HG03558 (cell line): Measurements from ENCODE around the gene SMOC1.
"Not testable (repeated sequence)": the region's sequence is repeated elsewhere in the genome, so short reads cannot be mapped to it uniquely, and the experiment has no call there.

ENCODE experiments used
- ATAC-seq: cut with Tn5 transposase; IDR thresholded peaks from one replicate; pipeline ENCODE4 v1.9.1; 2021; ENCODE audit warnings: moderate number of reproducible peaks; ENCODE audit not compliant: unreplicated experiment; ENCODE audit errors: extremely low read depth

Gene SMOC1

DNA sequence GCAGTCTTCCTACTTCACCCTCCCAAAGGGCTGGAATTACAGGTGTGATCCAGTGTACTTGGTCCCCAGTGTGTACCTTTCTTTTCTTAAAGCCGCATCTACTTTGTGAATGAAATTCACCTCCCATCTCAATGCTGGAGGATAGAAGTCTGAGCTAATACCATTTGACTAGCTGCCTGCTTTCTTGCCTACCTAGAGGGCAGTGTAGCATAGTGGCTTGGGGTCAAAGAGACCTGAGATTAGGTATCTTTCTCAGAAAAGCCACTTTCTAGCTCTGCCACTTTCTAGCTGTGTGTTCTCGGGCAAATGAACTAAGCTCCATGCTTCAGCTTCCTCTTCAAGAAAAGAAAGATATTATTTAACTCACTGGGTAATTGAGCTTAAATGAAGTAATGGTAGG is 16.9 kb downstream of the SMOC1 start:
- no peak for ATAC-seq

DNA sequence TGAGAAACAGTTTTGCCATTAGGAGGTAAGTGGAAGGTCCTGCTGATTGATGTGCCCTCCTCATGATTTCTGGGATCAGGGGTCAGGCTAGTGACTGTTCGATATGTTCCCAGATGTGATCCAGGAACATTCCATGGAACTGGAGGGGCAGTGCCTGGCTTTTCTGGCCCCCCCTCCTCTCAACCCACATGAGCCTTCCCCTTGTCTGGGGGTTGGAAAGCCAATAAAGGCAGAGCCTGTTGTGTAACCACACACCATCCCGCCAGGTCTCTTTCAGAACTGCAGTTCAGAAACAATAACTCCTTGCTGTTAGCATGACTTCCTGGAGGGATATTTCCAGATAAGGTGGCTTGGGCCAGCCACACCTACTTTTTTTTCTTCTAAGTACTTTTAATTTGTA is 17.8 kb downstream of the SMOC1 start:
- ATAC-seq, result no peak

DNA sequence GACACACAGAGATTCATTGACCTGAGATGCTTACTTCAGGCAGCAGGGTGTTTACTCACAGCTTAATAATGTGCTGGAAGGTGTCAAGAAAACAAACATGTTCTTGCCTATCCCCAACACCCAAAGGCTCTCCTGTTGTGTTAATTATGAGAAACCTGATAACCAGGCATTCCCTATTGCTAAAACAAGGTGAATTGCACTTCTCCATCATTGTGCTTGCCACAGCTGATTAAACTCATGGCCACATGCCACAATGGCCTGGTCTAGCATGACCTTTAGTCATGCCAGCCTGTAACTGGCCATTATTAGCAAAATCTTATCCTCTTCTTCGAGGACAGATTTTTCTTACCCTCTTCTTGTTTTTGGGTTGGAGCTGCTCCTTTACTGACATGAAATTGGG is 21.4 kb downstream of the SMOC1 start:
- ATAC-seq, result no peak

DNA sequence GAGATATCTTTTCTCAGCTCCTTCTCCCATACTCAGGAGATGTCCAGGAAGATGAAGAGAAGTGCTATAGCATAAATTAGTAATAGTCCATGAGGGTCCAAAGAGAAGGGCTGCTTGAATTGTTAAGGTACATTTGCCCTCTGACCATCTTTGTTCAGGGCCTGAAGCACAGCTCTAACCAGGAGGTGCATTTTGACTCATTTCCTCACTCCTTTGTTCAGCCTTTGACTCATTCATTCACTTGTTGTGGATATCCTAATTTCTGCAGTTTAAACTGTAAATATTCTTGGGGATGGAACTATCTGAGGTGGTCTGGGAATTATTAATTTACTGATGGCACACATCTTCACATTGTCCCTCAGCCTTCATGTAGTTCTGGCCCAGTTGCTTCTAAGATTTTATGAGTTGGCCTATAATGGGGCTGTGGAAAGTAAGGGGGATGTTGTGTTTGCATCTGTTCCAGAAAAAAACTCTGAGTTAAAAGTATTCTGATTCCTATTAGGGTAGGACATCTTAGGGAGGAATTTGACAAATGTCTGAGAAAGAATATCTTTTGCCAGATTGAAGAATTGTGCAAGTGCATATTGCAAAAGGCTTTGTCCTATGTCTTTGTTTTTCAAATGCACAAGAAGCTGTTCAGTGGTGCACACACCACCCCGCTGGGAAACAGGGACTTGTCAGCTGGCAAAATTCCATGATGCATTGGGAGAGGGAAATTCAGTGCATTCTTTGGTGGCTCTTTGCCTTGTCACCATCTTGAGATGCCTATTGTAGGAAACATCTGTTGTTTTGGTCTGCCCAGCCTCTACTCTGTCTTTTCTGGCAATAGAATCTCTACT is 22.1 kb downstream of the SMOC1 start:
- ATAC-seq, result no peak

DNA sequence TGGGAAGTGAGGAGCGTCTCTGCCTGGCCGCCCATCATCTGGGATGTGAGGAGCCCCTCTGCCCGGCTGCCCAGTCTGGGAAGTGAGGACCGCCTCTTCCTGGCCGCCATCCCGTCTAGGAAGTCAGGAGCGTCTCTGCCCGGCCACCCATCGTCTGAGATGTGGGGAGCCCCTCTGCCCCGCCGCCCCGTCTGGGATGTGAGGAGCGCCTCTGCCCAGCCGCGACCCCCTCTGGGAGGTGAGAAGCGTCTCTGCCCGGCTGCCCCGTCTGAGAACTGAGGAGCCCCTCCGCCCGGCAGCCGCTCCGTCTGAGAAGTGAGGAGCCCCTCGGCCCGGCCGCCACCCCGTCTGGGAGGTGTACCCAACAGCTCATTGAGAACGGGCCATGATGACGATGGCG is 23.8 kb downstream of the SMOC1 start:
- not testable (repeated sequence) for ATAC-seq

DNA sequence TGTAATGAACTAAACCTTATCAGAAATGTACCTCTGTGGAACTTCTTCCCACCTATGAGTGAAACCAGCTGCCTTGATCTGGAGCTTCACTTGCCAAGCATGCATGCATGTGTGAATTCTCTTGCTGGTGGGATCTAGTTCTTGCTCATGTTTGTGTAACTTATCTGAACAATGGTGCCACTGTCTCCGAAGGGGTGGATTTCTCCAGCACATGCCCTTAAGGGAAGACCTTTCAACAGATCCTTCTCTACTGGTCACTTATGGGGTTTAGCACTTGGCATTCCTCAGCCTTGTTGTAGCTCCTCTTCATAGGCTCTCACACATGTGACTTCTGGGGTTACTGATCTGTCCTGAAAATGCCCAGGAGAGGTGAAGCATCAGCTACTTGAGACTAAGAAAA is 25.0 kb downstream of the SMOC1 start:
- ATAC-seq, result no peak

DNA sequence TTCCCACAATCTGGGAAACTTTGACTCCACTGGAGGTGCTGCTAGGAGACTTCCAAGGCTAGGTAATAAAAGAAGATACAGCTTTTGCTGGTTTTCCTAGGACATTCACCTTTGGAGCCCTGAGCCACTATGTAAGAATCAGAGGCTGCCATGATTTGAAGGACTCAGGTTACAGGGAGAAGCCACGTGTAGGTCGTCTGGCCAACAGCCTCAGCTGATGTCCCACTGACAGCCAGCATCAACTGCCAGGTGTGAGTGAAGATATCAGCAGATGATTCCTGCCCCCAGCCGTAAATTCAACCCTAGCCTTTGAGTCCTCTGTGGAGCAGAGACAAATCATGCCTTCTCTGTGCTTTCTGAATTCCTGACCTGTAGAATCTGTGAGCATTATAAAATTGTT is 27.0 kb downstream of the SMOC1 start:
- ATAC-seq, result no peak

DNA sequence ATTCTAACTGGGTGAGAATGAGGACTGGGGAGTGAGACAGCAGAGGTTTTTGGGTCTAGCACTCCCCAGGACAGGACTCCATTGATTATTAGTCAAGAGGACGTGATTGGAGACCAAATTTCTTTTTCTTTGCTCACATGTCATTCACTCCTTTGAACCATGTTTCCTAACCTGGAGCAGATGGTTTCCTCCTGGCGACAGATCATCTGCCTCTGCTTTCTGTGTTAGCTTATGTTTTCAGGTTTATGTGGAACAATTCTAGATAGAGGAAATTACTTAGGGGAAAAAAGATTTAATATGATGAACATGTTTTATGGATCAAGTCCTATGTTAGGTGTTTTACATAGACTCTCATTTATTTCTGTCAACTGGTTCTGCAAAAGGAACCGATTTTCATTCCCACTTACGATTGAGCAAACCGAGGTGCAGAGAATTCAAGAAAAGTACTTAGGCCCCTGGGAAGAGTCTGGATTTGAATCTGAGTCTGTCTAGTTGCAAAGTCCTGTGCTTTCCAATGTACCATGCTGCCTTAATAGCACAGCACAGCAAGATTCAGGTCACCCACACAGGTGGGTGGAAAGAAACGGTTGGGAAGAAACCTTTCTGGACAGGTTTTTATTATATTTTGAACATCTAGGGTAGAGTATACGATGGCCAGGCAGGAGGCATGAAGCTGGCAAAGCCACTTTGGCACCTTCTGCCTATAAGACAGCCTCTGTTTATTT is 30.8 kb downstream of the SMOC1 start:
- ATAC-seq, result no peak

DNA sequence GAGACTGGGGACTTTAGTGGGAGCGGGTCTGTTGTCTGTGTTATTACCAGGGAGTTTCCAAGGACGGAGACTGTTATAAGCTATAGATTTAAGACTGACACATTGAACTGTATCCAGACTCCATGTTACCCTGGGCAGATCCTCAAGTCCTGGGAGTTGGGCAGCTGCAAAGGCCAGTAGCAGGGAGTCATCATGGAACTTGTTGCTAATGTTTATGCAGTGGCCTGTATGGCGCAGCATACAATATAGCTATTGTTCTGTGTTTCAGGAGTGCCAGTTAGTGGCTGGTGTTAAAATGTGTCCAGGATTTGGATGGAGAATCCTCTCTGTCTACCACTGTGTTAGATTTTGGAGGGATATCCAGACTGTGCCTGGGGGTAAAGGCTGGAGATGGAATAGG is 31.7 kb downstream of the SMOC1 start:
- no peak for ATAC-seq

DNA sequence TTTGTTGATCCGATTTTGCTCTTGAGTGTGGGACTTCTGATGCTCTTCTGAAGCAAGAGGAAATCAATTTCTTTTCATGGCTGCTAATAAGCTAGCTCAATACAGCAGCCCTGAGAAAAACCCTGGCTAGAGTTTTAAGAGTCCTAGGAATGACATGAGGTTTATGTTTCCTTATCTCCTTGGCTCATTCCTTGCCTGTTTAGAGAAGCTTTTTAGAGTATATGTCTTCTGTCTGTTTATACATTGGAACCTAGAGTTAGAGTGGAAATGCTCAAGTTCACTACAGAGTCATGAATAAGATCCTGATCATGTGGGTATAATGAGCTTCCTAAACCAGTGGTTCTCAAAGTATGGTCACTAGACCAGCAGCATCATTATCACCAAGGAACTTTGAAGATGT is 34.5 kb downstream of the SMOC1 start:
- ATAC-seq, result no peak

DNA sequence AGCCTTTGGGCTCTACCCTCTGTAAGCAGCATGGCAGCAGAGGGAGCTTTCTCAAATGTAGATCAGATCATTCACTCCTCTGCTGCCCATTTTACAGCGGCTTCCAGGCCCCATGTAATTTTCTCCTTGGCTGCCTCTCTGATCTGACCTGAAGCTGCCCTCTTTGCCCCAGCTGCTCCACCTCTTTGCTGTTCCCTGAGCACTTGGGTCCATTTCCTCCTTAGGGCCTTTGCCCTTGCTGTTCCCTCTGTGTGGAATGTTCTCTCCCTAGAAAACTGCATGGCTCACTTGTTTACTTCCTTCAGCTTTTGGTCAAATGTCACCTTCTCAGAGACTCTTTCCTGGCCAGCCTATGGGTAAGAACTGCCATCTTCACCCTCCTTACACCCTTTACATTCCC is 37.2 kb downstream of the SMOC1 start:
- no peak for ATAC-seq

DNA sequence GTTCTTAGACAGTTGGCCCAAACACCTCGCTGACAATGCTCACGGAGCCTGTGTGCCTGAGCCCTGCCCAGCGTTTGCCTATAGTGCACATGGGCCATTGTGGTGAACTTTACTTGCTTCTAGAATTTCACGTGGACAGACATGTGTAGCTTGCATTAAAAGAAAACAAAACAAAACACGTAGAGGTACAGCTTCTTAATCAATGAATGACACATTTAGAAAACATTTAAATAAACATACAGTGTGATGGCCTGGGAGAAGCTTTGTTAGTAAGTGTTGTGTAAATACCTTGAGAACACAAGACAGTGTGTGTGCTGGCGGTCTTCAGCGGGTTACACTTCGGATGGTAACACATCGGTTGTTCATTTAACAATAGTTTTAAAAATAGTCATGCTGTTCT is 38.1 kb downstream of the SMOC1 start:
- ATAC-seq, result no peak

DNA sequence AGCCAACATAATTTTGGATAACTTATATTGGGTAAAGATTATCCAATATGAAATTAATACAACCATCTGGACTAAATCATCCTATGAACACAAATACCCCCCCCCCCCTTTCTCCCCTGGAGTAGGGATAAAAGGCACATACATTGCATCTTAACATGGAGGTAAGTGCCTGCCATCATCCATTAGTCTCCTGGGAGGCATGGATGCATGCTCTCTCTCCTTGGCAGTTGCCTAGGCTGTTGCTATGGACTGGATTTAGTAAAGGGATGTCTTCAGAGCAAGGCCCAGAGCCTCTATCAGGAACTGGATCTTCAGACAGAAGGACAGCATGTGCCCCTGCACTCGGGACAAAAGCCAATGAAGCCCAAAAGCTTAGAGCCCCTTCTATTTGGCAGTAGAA is 40.6 kb downstream of the SMOC1 start:
- ATAC-seq, result no peak

DNA sequence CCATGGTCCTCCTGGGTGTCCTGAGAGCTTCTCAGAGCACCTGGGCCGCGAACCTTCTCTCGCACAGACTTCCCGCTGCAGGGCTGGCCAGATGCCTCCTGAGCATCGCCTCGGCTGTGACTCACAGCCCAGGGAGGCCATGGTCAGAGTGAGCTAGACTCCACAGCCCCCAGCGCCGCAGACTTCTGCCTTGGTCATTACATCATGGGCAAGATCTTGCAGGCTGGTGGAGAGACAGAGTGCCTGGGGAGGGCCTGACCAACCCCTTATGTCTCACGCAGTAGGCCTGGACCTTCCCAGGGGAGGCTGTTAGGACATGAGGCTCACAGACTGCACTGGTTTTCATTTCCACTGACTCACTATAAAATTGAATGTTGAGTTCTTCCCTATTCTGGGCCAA is 41.8 kb downstream of the SMOC1 start:
- no peak for ATAC-seq

DNA sequence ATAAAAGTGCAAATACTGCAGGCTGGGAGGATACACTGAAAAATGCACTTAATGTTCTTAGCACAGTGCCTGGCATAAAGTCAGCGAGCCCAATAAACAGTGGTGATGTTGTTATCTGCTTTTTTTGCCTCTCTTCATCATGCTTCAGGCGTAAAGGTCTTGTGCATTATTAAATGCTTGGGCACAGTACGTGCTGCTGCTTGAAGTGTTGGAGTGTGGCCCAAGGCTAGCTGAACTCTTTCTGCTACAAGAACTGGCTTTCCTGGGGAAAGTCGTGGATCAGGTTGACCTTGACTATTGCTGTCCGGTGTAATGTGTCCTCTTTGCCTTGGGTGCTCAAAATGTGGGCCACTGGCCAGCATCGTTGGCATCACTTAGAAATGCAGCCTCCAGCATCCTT is 43.0 kb downstream of the SMOC1 start:
- no peak for ATAC-seq

DNA sequence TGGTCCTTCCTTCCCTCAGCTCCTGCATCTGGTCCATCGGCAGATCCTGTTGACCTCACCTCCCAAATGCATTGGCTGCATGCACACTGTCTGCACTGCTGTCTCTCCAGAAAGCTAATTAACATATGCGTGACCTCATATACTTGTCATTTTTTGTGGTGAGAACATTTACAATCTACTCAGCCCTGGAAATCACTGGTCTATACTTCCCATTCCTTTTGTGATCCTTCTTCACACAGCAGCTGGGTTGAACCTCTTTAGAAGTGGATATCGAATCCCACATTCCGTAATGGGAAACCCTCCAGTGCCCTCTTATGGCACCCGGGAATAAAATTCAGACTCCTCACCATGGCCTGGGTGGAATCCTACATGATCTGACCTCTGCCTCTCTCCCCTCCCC is 45.0 kb downstream of the SMOC1 start:
- no peak for ATAC-seq

DNA sequence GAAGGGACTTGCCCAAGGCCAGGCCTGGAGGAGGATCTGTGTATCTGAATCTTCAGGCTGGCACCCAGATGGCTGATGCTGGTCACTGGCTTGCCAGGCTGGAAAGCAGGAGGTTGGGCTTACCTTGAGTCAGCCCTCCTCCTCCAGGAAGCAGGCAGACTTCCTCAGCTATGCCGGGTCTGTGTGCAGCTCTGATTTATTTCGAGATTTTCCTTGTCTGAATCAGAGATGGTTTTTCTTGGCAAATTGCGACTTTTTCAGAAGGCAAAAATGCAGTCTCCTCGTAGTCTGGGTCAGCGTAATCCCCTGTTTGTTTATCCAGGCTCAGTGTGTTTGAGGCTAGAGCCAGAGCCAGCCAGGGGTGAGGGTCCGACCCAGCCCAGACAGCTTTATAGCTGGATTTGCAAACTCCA is 48.9 kb downstream of the SMOC1 start:
- ATAC-seq, result no peak

DNA sequence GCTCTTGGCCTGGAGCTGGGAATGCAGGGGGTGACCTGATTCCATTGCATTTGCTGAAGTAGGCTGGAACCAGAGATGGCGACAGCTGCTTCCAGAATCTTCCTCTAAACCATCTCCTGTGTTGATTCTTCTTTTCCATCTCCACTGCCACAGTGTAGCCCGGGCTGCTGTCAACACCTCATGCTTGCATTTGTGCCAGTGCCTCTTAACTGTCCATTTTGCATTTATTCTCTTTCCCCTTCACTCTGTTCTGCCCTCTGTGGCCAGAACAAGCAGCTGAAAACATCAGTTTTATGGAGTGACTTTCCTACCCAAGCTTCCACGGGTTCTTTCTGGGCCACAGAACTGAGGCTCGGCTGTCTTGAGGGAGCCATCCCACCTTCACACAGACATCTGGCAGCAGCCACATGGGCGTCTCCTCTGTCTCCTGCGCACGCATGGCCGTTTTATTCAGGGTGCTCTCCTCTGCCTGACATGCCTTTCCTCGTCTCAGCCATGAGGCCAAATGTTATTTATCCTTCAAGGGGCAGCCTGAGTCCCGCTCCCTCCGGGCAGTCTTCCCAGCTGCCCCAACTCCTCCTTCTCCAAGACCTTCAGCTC is 51.7 kb downstream of the SMOC1 start:
- no peak for ATAC-seq

DNA sequence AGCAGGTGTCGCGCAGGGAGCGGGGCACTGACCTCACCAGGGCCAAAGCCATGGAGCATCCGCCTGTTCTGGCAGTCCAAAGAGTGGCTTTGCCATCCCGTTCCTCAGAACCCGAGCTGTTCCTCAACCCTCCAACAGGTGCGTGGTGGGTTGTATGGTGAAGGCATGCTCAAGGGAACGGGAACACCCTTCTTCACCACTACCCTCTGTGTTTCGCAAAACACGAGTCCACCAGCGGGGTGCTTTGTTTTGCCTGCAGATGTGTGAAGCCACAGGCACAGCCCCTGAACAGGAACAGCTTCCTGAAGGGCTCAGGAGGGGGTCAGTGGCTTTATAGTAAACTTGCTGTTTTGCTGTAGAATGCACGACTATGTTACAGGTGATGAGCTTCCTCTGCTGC is 52.7 kb downstream of the SMOC1 start:
- no peak for ATAC-seq

DNA sequence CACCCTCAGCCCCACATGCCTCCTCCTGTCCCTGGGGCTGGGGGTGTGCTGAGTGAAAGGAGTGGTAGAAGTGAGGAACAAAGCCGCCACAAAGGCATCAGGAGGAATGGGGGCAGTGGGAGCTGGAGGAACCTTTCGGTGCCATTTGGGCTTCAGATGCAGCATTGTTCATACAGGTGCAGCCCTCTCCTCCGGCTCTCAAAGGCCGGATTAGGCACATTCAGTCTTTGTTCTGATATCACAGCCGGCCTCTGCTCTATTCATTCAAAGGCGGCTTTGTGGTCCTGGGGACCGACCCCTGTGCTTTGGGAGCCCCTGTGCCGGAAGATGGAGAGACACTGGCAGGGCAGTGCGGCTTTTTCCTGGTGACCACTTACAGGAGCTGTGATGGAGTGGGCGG is 53.2 kb downstream of the SMOC1 start:
- ATAC-seq, result no peak

DNA sequence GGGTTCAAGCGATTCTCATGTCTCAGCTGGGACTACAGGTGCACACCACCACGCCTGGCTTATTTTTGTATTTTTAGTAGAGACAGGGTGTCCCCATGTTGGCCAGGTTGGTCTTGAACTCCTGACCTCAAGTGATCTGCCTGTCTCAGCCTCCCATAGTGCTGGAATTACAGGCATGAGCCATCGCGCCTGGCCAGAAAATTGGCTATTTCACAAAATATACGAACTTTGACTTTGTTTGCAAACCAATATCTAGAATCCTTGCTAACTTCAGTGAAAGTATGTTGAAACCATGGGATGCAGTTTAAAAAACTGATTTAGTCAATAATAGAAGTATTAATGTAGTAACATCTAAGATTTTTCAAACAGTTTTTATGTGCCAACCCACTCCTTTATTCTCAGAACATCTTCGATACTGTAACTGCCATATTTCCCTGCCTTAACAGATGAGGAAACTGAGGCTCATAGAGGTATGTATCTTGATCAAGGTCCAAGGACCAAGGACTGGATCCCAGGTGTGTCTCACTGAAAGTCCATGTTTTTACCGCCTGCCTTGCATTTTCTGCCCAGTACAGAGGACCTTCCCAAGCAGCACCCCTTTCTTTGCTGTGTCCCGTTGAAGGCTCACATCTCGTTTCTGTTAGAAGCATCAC is 54.5 kb downstream of the SMOC1 start:
- ATAC-seq, result no peak
